Heart left ventricle (tissue), 13 donors: ENCODE data around the gene HS3ST3B1.

Experiments used
- POLR2A ChIP-seq, 2 donors: fragments of 450-650 bp; IDR thresholded peaks; one replicate each; pipeline ENCODE4 v1.6.1; 2017; ENCODE audit warnings: antibody characterized with exemption in 2 of 2, mild to moderate bottlenecking in 2 of 2, moderate library complexity in 2 of 2
- TF ChIP-seq, protein P1 (sequence below), 12 donors: fragments of 200-600 bp; sonication (generic) in 4 of 12; IDR thresholded peaks; one replicate each; pipeline versions ENCODE4 v1.5.0 to v1.8.0; 2018 to 2022; ENCODE audit warnings: antibody characterized with exemption in 12 of 12, mild to moderate bottlenecking in 5 of 12
- donor health status: ischemic (EF 13 %, LVEDD 7.1; RV severe dilation, severe dysfunction).
- donor health status: DM: no; HTN: yes; CAD: no.
- donor health status: DM: no; HTN: no; CAD: no.
- donor health status: ischemic (EF 25% LVEDD 6.9; RV normal size, moderate dysfunction).
- donor health status: ischemic (EF 25% LVEDD 5.7; RV mildly dilated, moderate dysfunction).
- donor health status: ischemic (EF 35%, LVEDD 5.7; RV mildly dilated, moderate dysfunction).
- donor health status: nonischemic (EF 11% LVEDD 7.7; RV severe dilation, severe dysfunction).
- donor health status: DM: yes; HTN: yes; CAD: no.
- donor health status: PGD.
- donor health status: ischemic (EF 29% LVEDD 5.4; RV normal size, mild dysfunction).
- donor health status: nonischemic (EF 23%, LVEDD 6.1; RV moderate dilation, normal function).

DNA sequence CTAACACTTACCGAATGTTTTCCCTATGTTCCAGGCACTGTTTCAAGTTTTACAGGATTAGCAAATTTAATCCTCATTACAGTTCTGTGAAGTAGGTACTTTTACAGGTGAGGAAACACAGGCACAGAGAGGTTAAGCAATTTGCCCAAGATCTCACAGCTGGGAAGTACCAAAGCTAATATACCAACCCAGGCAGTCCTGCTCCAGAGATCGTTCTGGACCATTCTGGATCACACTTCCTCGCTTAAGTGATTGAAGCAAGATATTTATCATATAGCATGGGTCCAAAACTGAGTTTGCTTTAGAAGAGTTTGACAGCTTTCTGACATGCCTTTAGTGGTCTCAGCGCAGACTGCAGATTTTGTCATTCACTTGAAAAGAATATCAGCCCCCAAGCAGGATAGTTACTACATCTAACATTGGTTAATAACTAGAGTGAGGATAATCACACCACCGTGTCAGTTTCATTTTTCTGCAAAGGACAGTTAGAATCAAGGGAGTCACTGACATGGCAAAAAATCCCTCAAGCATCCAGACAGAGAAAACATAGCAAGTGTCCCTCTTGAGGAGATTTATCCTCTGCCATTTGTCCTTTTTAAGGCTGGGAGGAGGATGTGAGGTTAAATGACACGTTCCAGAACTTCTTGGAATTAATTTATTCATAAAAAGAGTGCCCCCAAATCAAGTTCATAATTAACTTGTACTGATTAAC is 5.1 kb downstream of the HS3ST3B1 start:
- TF ChIP-seq, protein P1, sequence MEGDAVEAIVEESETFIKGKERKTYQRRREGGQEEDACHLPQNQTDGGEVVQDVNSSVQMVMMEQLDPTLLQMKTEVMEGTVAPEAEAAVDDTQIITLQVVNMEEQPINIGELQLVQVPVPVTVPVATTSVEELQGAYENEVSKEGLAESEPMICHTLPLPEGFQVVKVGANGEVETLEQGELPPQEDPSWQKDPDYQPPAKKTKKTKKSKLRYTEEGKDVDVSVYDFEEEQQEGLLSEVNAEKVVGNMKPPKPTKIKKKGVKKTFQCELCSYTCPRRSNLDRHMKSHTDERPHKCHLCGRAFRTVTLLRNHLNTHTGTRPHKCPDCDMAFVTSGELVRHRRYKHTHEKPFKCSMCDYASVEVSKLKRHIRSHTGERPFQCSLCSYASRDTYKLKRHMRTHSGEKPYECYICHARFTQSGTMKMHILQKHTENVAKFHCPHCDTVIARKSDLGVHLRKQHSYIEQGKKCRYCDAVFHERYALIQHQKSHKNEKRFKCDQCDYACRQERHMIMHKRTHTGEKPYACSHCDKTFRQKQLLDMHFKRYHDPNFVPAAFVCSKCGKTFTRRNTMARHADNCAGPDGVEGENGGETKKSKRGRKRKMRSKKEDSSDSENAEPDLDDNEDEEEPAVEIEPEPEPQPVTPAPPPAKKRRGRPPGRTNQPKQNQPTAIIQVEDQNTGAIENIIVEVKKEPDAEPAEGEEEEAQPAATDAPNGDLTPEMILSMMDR (IDR thresholded peaks at IDR 0.05), result no peak
- TF ChIP-seq POLR2A (IDR thresholded peaks at IDR 0.05), result no peak
